Type B pancreatic cell (in vitro differentiated cells): ENCODE measurements around the gene TMEM167B. TPM values are rescaled to one million over a fixed set of nuclear protein-coding genes. Genes with fewer than 3 reads are reported as not detected.
A peak's percentile ranks its signal among the peaks of the same experiment; 100 is the strongest.

Experiments
- DNase-seq: peaks from one replicate; pipeline ENCODE4 v3.0.0; 2021; ENCODE audit warnings: mixed read lengths; ENCODE audit not compliant: unreplicated experiment; ENCODE audit errors: extremely low spot score
- H3K27ac Mint-ChIP-seq: 2 replicates; pipeline ENCODE4 v1.8.0; 2021; ENCODE audit warnings: mild to moderate bottlenecking, mixed read lengths
- H3K27me3 Mint-ChIP-seq: 2 replicates; pipeline ENCODE4 v1.8.0; 2021; ENCODE audit warnings: mixed read lengths
- H3K36me3 Mint-ChIP-seq: 2 replicates; pipeline ENCODE4 v1.8.0; 2021; ENCODE audit warnings: mixed read lengths
- H3K4me1 Mint-ChIP-seq: one replicate; pipeline ENCODE4 v1.8.0; 2021; ENCODE audit warnings: mixed read lengths; ENCODE audit not compliant: unreplicated experiment
- H3K4me3 Mint-ChIP-seq: 2 replicates; pipeline ENCODE4 v1.8.0; 2021; ENCODE audit warnings: mild to moderate bottlenecking, mixed read lengths
- H3K9me3 Mint-ChIP-seq: 2 replicates; pipeline ENCODE4 v1.8.0; 2021; ENCODE audit warnings: mixed read lengths
- total RNA-seq: library from RNA; stranded (reverse); gene quantifications from 2 replicates; pipeline ENCODE4 v1.2.1, GENCODE V29; 2021; ENCODE audit warnings: low replicate concordance
- TF ChIP-seq, protein P1 (sequence below): fragments of 200-600 bp; sonication (generic); conservative IDR thresholded peaks from 2 replicates; pipeline ENCODE4 v1.5.0; 2021; ENCODE audit warnings: antibody characterized with exemption, mild to moderate bottlenecking

Gene TMEM167B
- total RNA-seq, 1 donor from 2014 or later, result 29.6 TPM

DNA sequence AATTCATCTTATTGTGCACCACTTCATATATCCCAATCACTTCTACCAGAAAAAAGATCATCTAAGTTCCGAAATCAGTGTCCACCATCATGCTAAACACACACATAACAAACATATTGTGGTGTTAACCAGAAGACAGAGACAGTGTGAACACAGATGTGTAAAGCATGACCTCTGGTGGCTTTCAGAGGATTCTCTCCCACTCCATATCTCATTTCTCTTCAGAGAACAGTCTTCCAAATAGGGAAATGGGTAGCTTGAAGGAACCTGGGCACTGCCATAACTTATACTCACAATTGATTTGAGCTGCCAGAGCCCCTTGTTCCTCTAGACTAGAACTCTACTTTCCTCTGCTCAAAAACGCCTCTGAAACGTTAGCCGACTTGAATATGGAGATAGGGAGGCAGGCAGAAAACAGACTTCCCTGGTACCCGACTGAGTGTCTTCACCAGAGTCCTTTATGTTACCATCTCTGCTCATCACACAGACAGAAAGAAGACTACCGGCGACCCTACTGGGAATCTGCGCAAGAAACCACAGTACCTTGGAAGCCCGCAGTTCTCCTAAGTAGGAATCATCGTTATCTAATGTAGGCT lies 21.6 kb downstream of the TMEM167B start:
- H3K9me3 Mint-ChIP-seq, result no peaks in the 10 kb centered on the region
- H3K27me3 Mint-ChIP-seq, result peaks cover 86% of the 10 kb centered on the region
- peak overlapping the region; percentile 63 for H3K27ac Mint-ChIP-seq
- TF ChIP-seq, protein P1, sequence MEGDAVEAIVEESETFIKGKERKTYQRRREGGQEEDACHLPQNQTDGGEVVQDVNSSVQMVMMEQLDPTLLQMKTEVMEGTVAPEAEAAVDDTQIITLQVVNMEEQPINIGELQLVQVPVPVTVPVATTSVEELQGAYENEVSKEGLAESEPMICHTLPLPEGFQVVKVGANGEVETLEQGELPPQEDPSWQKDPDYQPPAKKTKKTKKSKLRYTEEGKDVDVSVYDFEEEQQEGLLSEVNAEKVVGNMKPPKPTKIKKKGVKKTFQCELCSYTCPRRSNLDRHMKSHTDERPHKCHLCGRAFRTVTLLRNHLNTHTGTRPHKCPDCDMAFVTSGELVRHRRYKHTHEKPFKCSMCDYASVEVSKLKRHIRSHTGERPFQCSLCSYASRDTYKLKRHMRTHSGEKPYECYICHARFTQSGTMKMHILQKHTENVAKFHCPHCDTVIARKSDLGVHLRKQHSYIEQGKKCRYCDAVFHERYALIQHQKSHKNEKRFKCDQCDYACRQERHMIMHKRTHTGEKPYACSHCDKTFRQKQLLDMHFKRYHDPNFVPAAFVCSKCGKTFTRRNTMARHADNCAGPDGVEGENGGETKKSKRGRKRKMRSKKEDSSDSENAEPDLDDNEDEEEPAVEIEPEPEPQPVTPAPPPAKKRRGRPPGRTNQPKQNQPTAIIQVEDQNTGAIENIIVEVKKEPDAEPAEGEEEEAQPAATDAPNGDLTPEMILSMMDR, result no peak
- no peak for DNase-seq
- peaks cover 10% of the 10 kb centered on the region for H3K4me1 Mint-ChIP-seq
- H3K4me3 Mint-ChIP-seq, result peak overlapping the region; percentile 83
- no peaks in the 10 kb centered on the region for H3K36me3 Mint-ChIP-seq

GRCh38 chr1:109112652-109113285 lies 22.2 kb downstream of the TMEM167B start:
- Mint-ChIP-seq H3K27me3 (peaks cover 86% of the 10 kb centered on the region), H3K27ac (peak overlapping the region; percentile 63), H3K9me3 (no peaks in the 10 kb centered on the region)

DNA sequence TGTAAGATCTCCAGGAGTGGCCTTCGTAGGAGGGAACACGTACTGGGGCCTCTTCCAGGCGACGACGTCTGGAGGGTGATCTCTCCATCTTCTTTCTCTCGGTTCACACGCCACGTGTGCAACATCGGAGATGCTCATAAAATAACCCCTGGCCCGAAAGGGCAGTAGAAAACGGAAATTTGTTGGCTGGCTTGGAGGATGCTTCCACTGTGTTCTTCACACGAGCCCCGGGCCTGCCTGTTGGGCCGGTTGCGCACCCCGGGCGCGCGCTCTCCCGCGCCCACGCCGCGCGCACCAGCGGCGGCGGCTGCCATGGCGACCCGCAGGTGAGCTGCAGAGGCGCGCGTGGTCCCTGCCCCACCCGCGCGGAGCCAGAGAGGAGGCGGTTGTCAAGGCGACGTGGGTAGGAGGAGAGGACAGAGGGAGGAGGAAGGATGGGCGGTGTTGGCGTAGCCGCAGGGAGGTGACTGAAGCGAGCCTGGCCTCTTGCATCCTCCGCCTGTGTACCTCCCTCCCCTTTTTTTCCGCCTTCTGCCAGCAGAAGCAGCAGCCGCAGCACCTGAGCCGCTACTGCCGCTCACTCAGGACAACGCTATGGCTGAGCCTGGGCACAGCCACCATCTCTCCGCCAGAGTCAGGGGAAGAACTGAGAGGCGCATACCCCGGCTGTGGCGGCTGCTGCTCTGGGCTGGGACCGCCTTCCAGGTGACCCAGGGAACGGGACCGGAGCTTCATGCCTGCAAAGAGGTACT lies 23.2 kb downstream of the TMEM167B start, which contains the start of gene ELAPOR1:
Gene ELAPOR1 (plus strand): TSS at position 526 of the 752 bp plus-strand sequence. CDS start 69 bp downstream, at position 595.
- Mint-ChIP-seq H3K36me3 (no peaks in the 10 kb centered on the region), H3K4me3 (peak within 1 kb of the TSS; percentile 83), H3K27ac (peak within 1 kb of the TSS; percentile 63), H3K4me1 (peaks cover 10% of the 10 kb centered on the region), H3K27me3 (peaks cover 87% of the 10 kb centered on the region), H3K9me3 (no peaks in the 10 kb centered on the region)
- TF ChIP-seq, protein P1, result no peak
- DNase-seq, result peak; percentile 70

More at GRCh38 chr1:109112652-109113285, 22.2 kb downstream of the TMEM167B start:
- TF ChIP-seq, protein P1, result peak; percentile 99
- H3K36me3 Mint-ChIP-seq, result no peaks in the 10 kb centered on the region
- peak; percentile 96 for DNase-seq
- H3K4me1 Mint-ChIP-seq, result peaks cover 10% of the 10 kb centered on the region
- peak overlapping the region; percentile 83 for H3K4me3 Mint-ChIP-seq

DNA sequence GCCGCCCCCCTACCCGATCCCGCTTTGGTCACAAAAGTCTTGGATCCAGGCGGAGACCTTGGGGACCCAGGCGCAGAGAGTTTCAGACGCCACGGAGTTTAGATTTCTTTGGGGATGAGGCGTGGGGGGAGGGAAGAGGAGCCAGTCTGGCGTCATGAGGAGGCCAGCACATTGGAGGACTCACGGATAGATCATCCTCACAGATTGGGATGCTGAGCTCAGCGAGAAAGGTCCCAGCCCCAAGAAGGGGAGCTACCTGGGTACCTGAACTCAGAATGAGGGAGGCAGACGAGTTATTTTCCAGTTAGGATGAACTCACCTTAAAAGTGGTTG lies 23.7 kb downstream of the TMEM167B start:
- H3K27me3 Mint-ChIP-seq, result peaks cover 83% of the 10 kb centered on the region
- peaks cover 10% of the 10 kb centered on the region for H3K4me1 Mint-ChIP-seq
- H3K4me3 Mint-ChIP-seq, result peak overlapping the region; percentile 61
- H3K27ac Mint-ChIP-seq, result no peak overlapping the region
- DNase-seq, result no peak
- no peaks in the 10 kb centered on the region for H3K36me3 Mint-ChIP-seq
- H3K9me3 Mint-ChIP-seq, result no peaks in the 10 kb centered on the region
- TF ChIP-seq, protein P1, result no peak

DNA sequence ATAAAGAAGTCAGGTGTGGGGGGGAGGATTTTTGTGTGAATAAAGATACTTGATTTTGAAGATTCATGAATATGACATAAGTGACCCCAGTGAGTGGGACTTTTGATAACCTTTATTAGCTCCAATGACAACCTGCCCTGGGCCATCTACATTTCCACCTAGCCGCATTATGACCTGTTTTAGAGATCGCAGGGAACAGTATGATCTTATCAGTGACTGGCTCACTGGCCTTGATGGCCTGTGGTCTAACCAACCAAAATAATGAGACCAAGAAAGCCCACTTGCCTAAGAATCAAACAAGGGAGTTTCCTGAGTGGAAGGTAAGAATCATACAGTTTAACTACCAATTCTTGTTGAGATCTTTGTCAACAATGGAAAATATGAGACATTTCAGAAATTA lies 25.1 kb downstream of the TMEM167B start:
- no peaks in the 10 kb centered on the region for H3K9me3 Mint-ChIP-seq
- H3K27me3 Mint-ChIP-seq, result peaks cover 72% of the 10 kb centered on the region
- TF ChIP-seq, protein P1, result no peak
- H3K4me1 Mint-ChIP-seq, result peaks cover 10% of the 10 kb centered on the region
- no peak for DNase-seq
- no peak overlapping the region for H3K4me3 Mint-ChIP-seq
- H3K27ac Mint-ChIP-seq, result no peak overlapping the region
- no peaks in the 10 kb centered on the region for H3K36me3 Mint-ChIP-seq
